Lower lobe of right lung (tissue), 2 donors: ENCODE results near the gene IGF1. TPM values are rescaled to one million over a fixed set of nuclear protein-coding genes. Genes with fewer than 3 reads are reported as not detected.
"Not testable (repeated sequence)": the region's sequence is repeated elsewhere in the genome, so short reads cannot be mapped to it uniquely, and the experiment has no call there.

ENCODE experiments used
- ATAC-seq, 2 donors: fragments of 200-7000 bp; cut with Tn5 transposase; one replicate each; pipeline ENCODE4 v1.9.1; 2020 to 2022; ENCODE audit warnings: mild to moderate bottlenecking in 2 of 2, moderate library complexity in 2 of 2
- DNase-seq: peaks from one replicate; pipeline ENCODE4 v3.0.0-alpha.2; 2020
- H3K27ac ChIP-seq: fragments of 200-600 bp; one replicate; pipeline ENCODE4 v1.8.0; 2022
- H3K27me3 ChIP-seq: fragments of 200-600 bp; one replicate; pipeline ENCODE4 v1.8.0; 2022; ENCODE audit warnings: low read depth
- H3K36me3 ChIP-seq: fragments of 200-600 bp; one replicate; pipeline ENCODE4 v1.8.0; 2022; ENCODE audit warnings: mild to moderate bottlenecking
- H3K4me1 ChIP-seq: fragments of 200-600 bp; one replicate; pipeline ENCODE4 v1.8.0; 2022
- H3K4me3 ChIP-seq: fragments of 200-600 bp; one replicate; pipeline ENCODE4 v1.8.0; 2022; ENCODE audit warnings: mild to moderate bottlenecking
- H3K9me3 ChIP-seq: fragments of 200-600 bp; one replicate; pipeline ENCODE4 v1.8.0; 2022
- CTCF ChIP-seq: fragments of 200-600 bp; IDR thresholded peaks from one replicate; pipeline ENCODE4 v1.8.0; 2022; ENCODE audit warnings: antibody characterized with exemption, mild to moderate bottlenecking
- intact Hi-C: fragments of 100-400 bp; cut with DNase I; formaldehyde crosslinking; loops from one replicate; pipeline ENCODE4 v1.11.0; 2022
- total RNA-seq: library from RNA; stranded (reverse); fragmentation: NEBNext Ultra II Directional; extraction: Animal tissue kit (Norgen Biotek cat#: 25700); gene quantifications from one replicate; pipeline ENCODE4 v1.2.1, GENCODE V29; 2021
- donor health status: DM: no; HTN: yes; CAD: no; lungs with severe emphysema.

The IGF1 gene
- total RNA-seq, 1 donor from 2014 or later: 16.9 TPM

GRCh38 chr12:102356690-102357089 lies 123.7 kb downstream of the IGF1 start:
- no peak for ATAC-seq
- no peak for TF ChIP-seq CTCF
- Histone ChIP-seq H3K4me3 (no peak overlapping the region), H3K27me3 (no peaks in the 10 kb centered on the region), H3K4me1 (no peaks in the 10 kb centered on the region), H3K9me3 (peaks cover 9% of the 10 kb centered on the region), H3K36me3 (no peaks in the 10 kb centered on the region), H3K27ac (no peak overlapping the region)
- intact Hi-C loops: no loop called here
- DNase-seq: no peak

- H3K27ac ChIP-seq, H3K36me3 ChIP-seq, intact Hi-C loops, H3K4me1 ChIP-seq, H3K4me3 ChIP-seq, ATAC-seq, H3K27me3 ChIP-seq, H3K9me3 ChIP-seq, DNase-seq: not testable (repeated sequence)
Measured at GRCh38 chr12:102354281-102354680, 126.1 kb downstream of the IGF1 start.

- TF ChIP-seq CTCF: no peak
- Histone ChIP-seq H3K9me3 (peaks cover 9% of the 10 kb centered on the region), H3K27me3 (no peaks in the 10 kb centered on the region), H3K4me1 (no peaks in the 10 kb centered on the region), H3K4me3 (no peak overlapping the region), H3K27ac (no peak overlapping the region), H3K36me3 (no peaks in the 10 kb centered on the region)
- intact Hi-C loops: no loop called here
- no peak for DNase-seq
- ATAC-seq: no peak
Measured at GRCh38 chr12:102351322-102351721, 129.0 kb downstream of the IGF1 start.

GRCh38 chr12:102350070-102350469 lies 130.3 kb downstream of the IGF1 start:
- H3K36me3 ChIP-seq: no peaks in the 10 kb centered on the region
- no peak overlapping the region for H3K4me3 ChIP-seq
- peaks cover 9% of the 10 kb centered on the region for H3K9me3 ChIP-seq
- no peak for TF ChIP-seq CTCF
- DNase-seq (no peak), ATAC-seq (no peak)
- H3K27me3 ChIP-seq: no peaks in the 10 kb centered on the region
- no peaks in the 10 kb centered on the region for H3K4me1 ChIP-seq
- H3K27ac ChIP-seq: no peak overlapping the region
- intact Hi-C loops: no loop called here

GRCh38 chr12:102349079-102349478 lies 131.3 kb downstream of the IGF1 start:
- ATAC-seq (no peak), DNase-seq (no peak)
- intact Hi-C loops: no loop called here
- no peak for TF ChIP-seq CTCF
- no peak overlapping the region for H3K27ac ChIP-seq
- no peaks in the 10 kb centered on the region for H3K36me3 ChIP-seq
- H3K9me3 ChIP-seq: peaks cover 5% of the 10 kb centered on the region
- H3K27me3 ChIP-seq: no peaks in the 10 kb centered on the region
- H3K4me1 ChIP-seq: no peaks in the 10 kb centered on the region
- no peak overlapping the region for H3K4me3 ChIP-seq

GRCh38 chr12:102347811-102348210 lies 132.6 kb downstream of the IGF1 start:
- Histone ChIP-seq H3K36me3 (no peaks in the 10 kb centered on the region), H3K4me3 (no peak overlapping the region), H3K27ac (no peak overlapping the region), H3K4me1 (no peaks in the 10 kb centered on the region), H3K27me3 (no peaks in the 10 kb centered on the region), H3K9me3 (no peaks in the 10 kb centered on the region)
- intact Hi-C loops: no loop called here
- no peak for ATAC-seq
- no peak for TF ChIP-seq CTCF
- no peak for DNase-seq
